PC-3 (cell line): ENCODE data around the gene NTN5.

Experiments
- EZH2phosphoT487 ChIP-seq: fragments of 300-600 bp; sonication (generic); IDR thresholded peaks from 2 replicates; pipeline ENCODE4 v1.6.1; 2018; ENCODE audit warnings: mild to moderate bottlenecking, antibody characterized with exemption, low read length, borderline replicate concordance
- TF ChIP-seq, protein P1 (sequence below): fragments of 300-600 bp; sonication (generic); conservative IDR thresholded peaks from 2 replicates; pipeline ENCODE4 v1.5.1; 2017; ENCODE audit warnings: antibody characterized with exemption, low read depth, mild to moderate bottlenecking, low read length

DNA sequence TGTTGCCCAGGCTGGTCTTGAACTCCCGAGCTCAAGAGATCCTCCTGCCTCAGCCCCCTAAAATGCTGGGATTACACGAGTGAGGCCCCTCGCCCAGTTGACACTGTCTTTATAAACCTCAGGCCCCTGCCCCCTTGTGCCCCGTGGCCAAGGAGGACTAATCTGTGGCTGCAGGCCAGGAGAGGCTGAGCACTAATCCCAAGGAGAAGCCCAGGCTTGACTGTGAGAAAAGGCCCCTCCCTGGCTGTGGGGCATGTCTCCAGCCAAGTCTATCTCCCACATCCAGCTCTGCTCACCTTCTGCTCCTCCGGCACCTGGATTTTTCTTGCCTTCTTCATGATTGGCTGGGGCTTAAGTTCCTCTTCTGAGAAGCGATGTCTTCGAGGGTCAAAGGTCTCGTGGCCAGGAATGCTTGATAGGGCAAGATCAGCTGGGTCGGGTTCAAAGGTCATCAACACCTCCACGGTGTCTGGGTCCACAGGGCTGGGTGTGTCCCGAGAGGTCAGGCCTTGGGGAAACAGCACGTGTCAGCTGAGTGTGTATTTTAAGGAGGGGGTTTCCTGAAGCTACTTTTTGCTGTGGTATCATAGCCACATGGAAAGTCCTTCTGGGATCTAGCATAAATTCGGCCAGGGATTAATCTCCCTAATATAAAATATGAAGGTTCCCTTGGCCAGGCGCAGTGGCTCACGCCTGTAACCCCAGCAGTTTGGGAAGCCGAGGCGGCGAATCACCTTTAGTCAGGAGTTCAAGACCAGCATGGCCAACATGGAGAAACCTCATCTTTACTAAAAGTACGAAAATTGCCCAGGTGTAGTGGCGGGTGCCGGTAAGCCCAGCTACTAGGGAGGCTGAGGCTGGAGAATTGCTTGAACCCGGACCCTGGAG, 39.4 kb downstream of the NTN5 start:
- no peak for TF ChIP-seq EZH2phosphoT487
- TF ChIP-seq, protein P1, sequence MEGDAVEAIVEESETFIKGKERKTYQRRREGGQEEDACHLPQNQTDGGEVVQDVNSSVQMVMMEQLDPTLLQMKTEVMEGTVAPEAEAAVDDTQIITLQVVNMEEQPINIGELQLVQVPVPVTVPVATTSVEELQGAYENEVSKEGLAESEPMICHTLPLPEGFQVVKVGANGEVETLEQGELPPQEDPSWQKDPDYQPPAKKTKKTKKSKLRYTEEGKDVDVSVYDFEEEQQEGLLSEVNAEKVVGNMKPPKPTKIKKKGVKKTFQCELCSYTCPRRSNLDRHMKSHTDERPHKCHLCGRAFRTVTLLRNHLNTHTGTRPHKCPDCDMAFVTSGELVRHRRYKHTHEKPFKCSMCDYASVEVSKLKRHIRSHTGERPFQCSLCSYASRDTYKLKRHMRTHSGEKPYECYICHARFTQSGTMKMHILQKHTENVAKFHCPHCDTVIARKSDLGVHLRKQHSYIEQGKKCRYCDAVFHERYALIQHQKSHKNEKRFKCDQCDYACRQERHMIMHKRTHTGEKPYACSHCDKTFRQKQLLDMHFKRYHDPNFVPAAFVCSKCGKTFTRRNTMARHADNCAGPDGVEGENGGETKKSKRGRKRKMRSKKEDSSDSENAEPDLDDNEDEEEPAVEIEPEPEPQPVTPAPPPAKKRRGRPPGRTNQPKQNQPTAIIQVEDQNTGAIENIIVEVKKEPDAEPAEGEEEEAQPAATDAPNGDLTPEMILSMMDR, result no peak
